CD4-positive, alpha-beta memory T cell (primary cell): ENCODE data around the gene FOXO6. TPM values are rescaled to one million over a fixed set of nuclear protein-coding genes. Genes with fewer than 3 reads are reported as not detected.

Source experiments
- CTCF ChIA-PET: fragments of 350-600 bp; sonication (Branson Sonifier 250); formaldehyde crosslinking; loops from one replicate; lab custom pipeline; 2021; ENCODE audit warnings: inconsistent platforms; ENCODE audit not compliant: partially characterized antibody; lab: Charles Lee
- POLR2A ChIA-PET: fragments of 350-600 bp; sonication (Branson Sonifier 250); formaldehyde crosslinking; loops from one replicate; lab custom pipeline; 2021; ENCODE audit not compliant: partially characterized antibody; lab: Charles Lee
- DNase-seq, 5 donors: peaks; one replicate each; pipeline versions ENCODE4 v3.0.0 to v3.0.0-alpha.2; 2020 to 2022; ENCODE audit warnings: mixed read lengths in 1 of 5
- H3K27ac ChIP-seq: one replicate; pipeline ENCODE4 v1.7.0; 2013; ENCODE audit warnings: low read depth, low read length
- H3K27me3 ChIP-seq: 2 replicates; pipeline ENCODE4 v1.7.0; 2013; ENCODE audit warnings: mild to moderate bottlenecking, low read length, moderate library complexity; ENCODE audit not compliant: insufficient read depth
- H3K36me3 ChIP-seq: 2 replicates; pipeline ENCODE4 v1.7.0; 2013; ENCODE audit warnings: mild to moderate bottlenecking, low read length, moderate library complexity; ENCODE audit not compliant: insufficient read depth
- H3K4me1 ChIP-seq: 2 replicates; pipeline ENCODE4 v1.7.0; 2013; ENCODE audit warnings: mild to moderate bottlenecking, low read length, moderate library complexity; ENCODE audit not compliant: insufficient read depth
- H3K4me3 ChIP-seq, 2 donors: one replicate each; pipeline ENCODE4 v1.7.0; 2013; ENCODE audit warnings: low read length in 2 of 2, mild to moderate bottlenecking in 1 of 2
- H3K9me3 ChIP-seq, 2 donors: one replicate each; pipeline ENCODE4 v1.7.0; 2013; ENCODE audit warnings: low read length in 2 of 2, control low read depth in 1 of 2; ENCODE audit not compliant: control insufficient read depth in 1 of 2
- H3K27ac Mint-ChIP-seq, 7 donors: one replicate each; pipeline ENCODE4 v1.8.0; 2020 to 2021; ENCODE audit warnings: mixed read lengths in 7 of 7, mild to moderate bottlenecking in 6 of 7, inconsistent platforms in 3 of 7, moderate library complexity in 3 of 7
- H3K27me3 Mint-ChIP-seq, 2 donors: one replicate each; pipeline ENCODE4 v1.8.0; 2020 to 2021; ENCODE audit warnings: mixed read lengths in 2 of 2
- H3K36me3 Mint-ChIP-seq, 2 donors: one replicate each; pipeline ENCODE4 v1.8.0; 2020 to 2021; ENCODE audit warnings: mixed read lengths in 2 of 2, inconsistent platforms in 1 of 2, mild to moderate bottlenecking in 1 of 2
- H3K4me1 Mint-ChIP-seq, 4 donors: one replicate each; pipeline ENCODE4 v1.8.0; 2020 to 2021; ENCODE audit warnings: mixed read lengths in 4 of 4, mild to moderate bottlenecking in 1 of 4
- H3K4me3 Mint-ChIP-seq, 8 donors: one replicate each; pipeline ENCODE4 v1.8.0; 2020 to 2021; ENCODE audit warnings: mixed read lengths in 8 of 8, mild to moderate bottlenecking in 7 of 8, moderate library complexity in 6 of 8, inconsistent platforms in 3 of 8
- H3K9me3 Mint-ChIP-seq, 8 donors: one replicate each; pipeline ENCODE4 v1.8.0; 2020 to 2021; ENCODE audit warnings: mixed read lengths in 8 of 8, mild to moderate bottlenecking in 5 of 8, inconsistent platforms in 3 of 8, moderate library complexity in 1 of 8
- intact Hi-C: fragments of 100-400 bp; cut with micrococcal nuclease; formaldehyde crosslinking; loops from one replicate; pipeline ENCODE4 v1.15.1; 2023
- polyA plus RNA-seq, 2 donors: library from polyadenylated mRNA; unstranded; fragments of 300-500 nt; fragmentation: Illumina TruSeq; gene quantifications; one replicate each; pipeline ENCODE4 v1.2.3, GENCODE V29; 2021
- total RNA-seq, 2 experiments: library from RNA; stranded (reverse); gene quantifications; one replicate each; pipeline ENCODE4 v1.2.3, GENCODE V29; 2021

The FOXO6 gene
- total and polyA plus RNA-seq, 4 experiments from 2014 or later, result not detected

DNA sequence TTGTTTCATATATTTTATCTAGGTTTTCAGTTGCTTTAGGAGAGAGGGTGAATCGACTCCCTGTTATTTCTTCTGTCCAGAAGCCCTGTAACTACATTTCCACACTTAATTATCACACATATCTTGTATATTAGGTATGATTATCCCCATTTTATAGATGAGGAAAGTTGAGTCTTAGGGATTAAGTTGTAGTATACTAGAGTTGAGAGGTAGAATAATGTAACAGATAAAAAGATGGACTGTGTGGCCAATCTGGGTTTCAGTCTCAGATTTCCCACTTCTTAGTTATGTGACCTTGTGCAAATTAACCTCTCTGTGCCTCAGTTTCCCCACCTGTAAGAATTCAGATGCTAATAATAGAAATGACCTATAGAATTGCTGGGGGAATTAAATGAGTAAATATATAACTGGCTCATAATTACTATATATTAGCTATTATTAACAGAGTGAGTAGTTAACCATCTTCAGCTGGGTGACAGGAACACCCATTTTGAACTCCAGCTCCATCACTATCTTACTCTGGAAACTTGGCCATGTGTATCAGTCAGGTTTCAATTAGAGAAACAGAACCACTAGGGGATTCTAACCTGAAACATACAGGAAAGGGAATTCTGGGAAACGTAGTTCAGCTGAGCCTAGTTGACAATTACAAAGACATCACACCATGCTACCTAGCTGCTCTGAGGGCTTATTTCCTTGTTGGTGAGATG, 20.4 kb upstream of the FOXO6 start:
- POLR2A ChIA-PET, result no interaction called here
- Mint-ChIP-seq H3K9me3 (peaks cover 0 to 26% (median 21%) of the 10 kb centered on the region in 8 donors), H3K27ac (no peak overlapping the region), H3K4me3 (no peak overlapping the region), H3K27me3 (peaks cover 10 to 33% of the 10 kb centered on the region in 2 donors), H3K36me3 (no peaks in the 10 kb centered on the region), H3K4me1 (peaks cover 0 to 2% (median under 1%) of the 10 kb centered on the region in 4 donors)
- no peaks in the 10 kb centered on the region for H3K36me3 ChIP-seq
- H3K4me3 ChIP-seq, result no peak overlapping the region
- no peaks in the 10 kb centered on the region for H3K4me1 ChIP-seq
- intact Hi-C loops, result no loop called here
- H3K27ac ChIP-seq, result no peak overlapping the region
- DNase-seq, result no peak
- H3K27me3 ChIP-seq, result no peaks in the 10 kb centered on the region
- CTCF ChIA-PET, result interaction anchor here (0.9 kb wide), 1 partner anchor 10 kb away, joined by 3 read pairs; no protein-coding TSS in a partner anchor
- no peaks in the 10 kb centered on the region for H3K9me3 ChIP-seq

DNA sequence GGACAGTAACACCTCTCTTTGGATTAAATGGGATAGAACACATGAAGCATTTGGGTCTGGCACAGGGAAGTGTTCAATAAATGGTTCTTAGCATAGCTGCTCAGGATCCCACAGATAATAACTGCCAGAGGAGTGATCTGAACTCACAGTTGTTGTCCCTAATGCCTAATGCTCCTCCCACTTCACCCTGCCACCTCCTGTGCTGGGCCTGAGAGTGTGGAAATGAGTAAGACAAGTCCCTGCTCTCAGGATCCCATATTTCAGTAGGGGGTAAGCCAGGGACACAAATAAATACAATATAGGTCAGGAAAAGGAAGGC, 19.9 kb upstream of the FOXO6 start:
- POLR2A ChIA-PET, result no interaction called here
- Mint-ChIP-seq H3K27ac (no peak overlapping the region), H3K4me3 (no peak overlapping the region), H3K36me3 (no peaks in the 10 kb centered on the region), H3K4me1 (peaks cover 0 to 2% (median under 1%) of the 10 kb centered on the region in 4 donors), H3K9me3 (peaks cover 0 to 26% (median 21%) of the 10 kb centered on the region in 8 donors), H3K27me3 (peaks cover 7 to 33% of the 10 kb centered on the region in 2 donors)
- intact Hi-C loops, result no loop called here
- CTCF ChIA-PET, result interaction anchor here (0.9 to 1.3 kb wide), 2 partner anchors 10 to 43 kb away, joined by 3 read pairs; no protein-coding TSS in a partner anchor
- H3K4me3 ChIP-seq, result no peak overlapping the region
- H3K4me1 ChIP-seq, result no peaks in the 10 kb centered on the region
- H3K36me3 ChIP-seq, result no peaks in the 10 kb centered on the region
- H3K9me3 ChIP-seq, result no peaks in the 10 kb centered on the region
- no peak for DNase-seq
- H3K27ac ChIP-seq, result no peak overlapping the region
- H3K27me3 ChIP-seq, result no peaks in the 10 kb centered on the region

DNA sequence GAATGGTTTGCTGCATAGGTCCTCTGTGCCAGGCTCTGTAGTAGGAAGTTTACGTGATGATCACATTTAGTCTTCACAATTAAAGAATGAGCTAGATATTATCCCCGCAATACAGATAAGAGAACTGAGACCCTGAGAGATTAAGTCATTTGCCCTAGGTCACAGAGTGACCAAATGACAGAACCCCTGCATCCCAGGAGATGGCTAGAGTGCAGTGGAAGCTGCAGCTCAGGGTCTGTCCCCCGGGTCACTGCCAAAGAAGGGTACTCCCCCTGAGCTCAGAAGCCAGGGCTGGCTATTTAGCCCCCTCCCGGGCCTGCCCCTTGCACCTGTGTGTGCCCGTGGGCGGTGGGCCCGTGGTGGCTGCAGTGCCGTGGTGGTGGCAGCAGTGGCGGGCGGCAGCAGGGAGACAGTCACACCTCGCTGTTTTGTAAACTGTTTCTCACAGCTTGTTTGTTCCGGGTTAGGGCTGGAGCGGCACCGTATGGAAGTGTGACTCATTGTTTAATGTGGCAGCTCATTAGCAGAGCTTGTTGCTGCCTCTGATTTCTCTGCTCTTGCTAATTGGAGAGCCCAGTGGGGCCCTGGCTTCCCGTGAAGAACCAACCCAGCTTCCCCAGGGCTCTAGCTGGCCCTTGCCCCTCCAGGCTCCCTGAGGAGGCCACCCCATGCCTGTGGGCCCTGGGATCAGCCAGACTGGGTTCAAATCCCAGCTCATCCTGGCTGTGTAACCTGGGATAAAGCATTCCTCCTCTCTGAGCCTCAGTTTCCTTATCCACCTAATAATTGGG, 19.3 kb upstream of the FOXO6 start:
- no peak overlapping the region for H3K4me3 ChIP-seq
- Mint-ChIP-seq H3K27ac (no peak overlapping the region), H3K9me3 (peaks cover 0 to 26% (median 21%) of the 10 kb centered on the region in 8 donors), H3K27me3 (peaks cover 5 to 31% of the 10 kb centered on the region in 2 donors), H3K4me1 (peaks cover 0 to 2% (median under 1%) of the 10 kb centered on the region in 4 donors), H3K36me3 (no peaks in the 10 kb centered on the region), H3K4me3 (no peak overlapping the region)
- no peaks in the 10 kb centered on the region for H3K4me1 ChIP-seq
- no peak for DNase-seq
- POLR2A ChIA-PET, result no interaction called here
- H3K27me3 ChIP-seq, result no peaks in the 10 kb centered on the region
- H3K9me3 ChIP-seq, result no peaks in the 10 kb centered on the region
- CTCF ChIA-PET, result interaction anchor here (0.9 to 1.3 kb wide), 2 partner anchors 9 to 44 kb away, joined by 3 read pairs; no protein-coding TSS in a partner anchor
- H3K27ac ChIP-seq, result no peak overlapping the region
- intact Hi-C loops, result no loop called here
- no peaks in the 10 kb centered on the region for H3K36me3 ChIP-seq

DNA sequence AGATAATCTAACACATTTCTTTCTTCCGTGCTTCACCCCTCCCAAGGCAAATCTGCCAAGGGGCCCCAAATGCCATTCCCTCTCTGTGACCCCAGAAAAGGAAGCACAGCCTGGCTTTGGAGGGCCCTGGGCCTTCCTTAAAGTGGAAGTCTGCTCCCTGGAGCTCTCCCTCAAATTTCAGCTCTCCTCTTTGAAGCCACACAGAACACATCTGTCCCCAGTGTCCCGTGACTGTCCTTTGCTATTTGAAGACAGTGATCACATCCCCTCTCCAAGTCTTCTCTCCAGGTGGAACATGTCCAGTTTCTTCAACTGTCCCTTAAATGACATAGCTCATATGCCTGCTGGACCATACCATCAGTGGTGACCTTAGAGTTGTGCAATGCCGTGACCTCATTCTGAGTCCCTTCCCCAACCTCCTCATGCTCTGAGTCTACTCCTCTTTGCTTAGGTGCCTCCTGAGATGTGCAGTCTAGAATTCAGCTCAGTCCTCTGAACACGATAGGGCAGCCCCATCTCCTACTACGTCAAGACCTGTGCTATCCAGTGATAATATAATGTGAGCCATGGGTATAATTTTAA, 18.4 kb upstream of the FOXO6 start:
- no peaks in the 10 kb centered on the region for H3K4me1 ChIP-seq
- H3K9me3 ChIP-seq, result no peaks in the 10 kb centered on the region
- no peaks in the 10 kb centered on the region for H3K27me3 ChIP-seq
- Mint-ChIP-seq H3K27me3 (peaks cover 5 to 31% of the 10 kb centered on the region in 2 donors), H3K36me3 (no peaks in the 10 kb centered on the region), H3K4me3 (no peak overlapping the region), H3K9me3 (peaks cover 0 to 26% (median 21%) of the 10 kb centered on the region in 8 donors), H3K27ac (no peak overlapping the region), H3K4me1 (peaks cover 0 to 2% (median under 1%) of the 10 kb centered on the region in 4 donors)
- POLR2A ChIA-PET, result no interaction called here
- intact Hi-C loops, result no loop called here
- H3K27ac ChIP-seq, result no peak overlapping the region
- CTCF ChIA-PET, result no interaction called here
- DNase-seq, result no peak
- no peak overlapping the region for H3K4me3 ChIP-seq
- H3K36me3 ChIP-seq, result no peaks in the 10 kb centered on the region

DNA sequence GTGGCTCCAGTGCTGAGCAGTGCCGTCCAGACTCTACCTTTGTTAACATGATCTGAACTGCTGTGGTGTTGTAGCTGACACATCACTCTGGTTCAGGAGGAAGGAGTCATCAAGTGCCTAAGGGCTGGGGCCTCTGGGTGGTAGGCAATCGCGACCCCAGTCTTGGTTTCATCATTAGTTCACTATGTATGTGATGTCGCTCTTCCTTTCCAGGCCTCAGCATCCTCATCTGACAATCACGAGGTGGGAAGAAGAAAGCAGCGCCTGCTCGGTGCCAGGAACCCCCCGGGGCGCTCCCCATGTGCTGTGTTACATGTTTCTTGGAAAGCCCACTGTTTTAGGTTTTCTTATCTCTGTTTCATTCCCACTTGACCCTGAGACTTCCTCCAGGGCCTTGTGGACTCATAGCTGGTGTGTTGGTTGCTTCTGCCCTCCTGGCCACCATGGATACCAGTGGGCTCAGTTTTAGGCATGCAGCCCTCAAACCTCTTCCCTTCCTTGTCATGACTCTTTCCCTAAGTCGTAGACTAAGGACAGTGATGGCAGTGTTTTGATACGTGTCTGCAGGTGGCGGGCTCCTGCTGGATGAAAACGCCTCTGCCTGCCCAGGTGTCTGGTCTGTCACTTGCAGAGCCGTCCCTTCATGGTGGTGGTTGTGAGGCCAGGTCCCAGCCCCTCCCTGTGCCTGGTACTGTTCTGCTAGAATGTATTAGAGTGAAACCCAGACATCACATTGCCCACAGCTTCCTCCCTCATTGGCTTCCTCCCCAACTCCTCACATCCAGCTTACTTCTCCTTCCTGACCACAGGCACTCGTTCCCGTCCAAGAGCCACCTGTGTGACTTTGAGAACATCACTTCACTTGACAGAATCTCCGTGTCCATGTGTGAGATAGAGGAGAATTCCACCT, 17.2 kb upstream of the FOXO6 start:
- ChIA-PET CTCF (interaction anchor here (1.2 kb wide), 1 partner anchor 11 kb away, joined by 5 read pairs; no protein-coding TSS in a partner anchor), POLR2A (no interaction called here)
- H3K27me3 ChIP-seq, result no peaks in the 10 kb centered on the region
- H3K9me3 ChIP-seq, result no peaks in the 10 kb centered on the region
- H3K36me3 ChIP-seq, result no peaks in the 10 kb centered on the region
- no peaks in the 10 kb centered on the region for H3K4me1 ChIP-seq
- Mint-ChIP-seq H3K36me3 (no peaks in the 10 kb centered on the region), H3K4me1 (peaks cover 0 to 2% (median under 1%) of the 10 kb centered on the region in 4 donors), H3K4me3 (no peak overlapping the region), H3K27me3 (peaks cover 5 to 31% of the 10 kb centered on the region in 2 donors), H3K27ac (no peak overlapping the region), H3K9me3 (peaks cover 0 to 16% (median 13%) of the 10 kb centered on the region in 8 donors)
- no peak overlapping the region for H3K4me3 ChIP-seq
- H3K27ac ChIP-seq, result no peak overlapping the region
- intact Hi-C loops, result no loop called here
- no peak for DNase-seq

DNA sequence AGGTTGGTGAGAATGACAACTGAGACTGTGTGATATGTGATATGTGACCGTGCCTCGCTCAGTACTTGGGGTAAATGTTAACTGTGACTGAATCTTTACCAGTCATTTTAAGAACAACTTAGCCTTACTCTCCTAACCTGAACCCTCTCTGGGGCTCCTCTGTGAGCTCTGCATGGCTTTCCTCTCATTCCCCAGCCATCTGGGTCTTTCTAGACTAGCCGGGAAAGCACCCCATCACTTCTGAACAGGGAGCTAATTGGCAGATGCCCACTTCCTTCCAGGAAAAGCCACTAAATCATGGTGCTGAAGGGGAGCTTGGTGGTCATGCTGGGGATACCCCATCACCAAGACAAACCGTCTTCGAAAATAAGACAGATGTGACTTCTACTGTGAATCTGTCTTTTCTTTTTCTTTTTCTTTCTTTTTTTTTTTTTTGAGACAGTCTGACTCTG, 16.5 kb upstream of the FOXO6 start:
- H3K4me3 Mint-ChIP-seq, result no peak overlapping the region
- no peaks in the 10 kb centered on the region for H3K36me3 Mint-ChIP-seq
- peaks cover 7 to 35% of the 10 kb centered on the region in 2 donors for H3K27me3 Mint-ChIP-seq
- no peak overlapping the region for H3K27ac ChIP-seq
- CTCF ChIA-PET, result interaction anchor here (1.2 kb wide), 1 partner anchor 10 kb away, joined by 5 read pairs; no protein-coding TSS in a partner anchor
- H3K4me1 ChIP-seq, result no peaks in the 10 kb centered on the region
- H3K27me3 ChIP-seq, result no peaks in the 10 kb centered on the region
- peaks cover 0 to 9% (median 8%) of the 10 kb centered on the region in 8 donors for H3K9me3 Mint-ChIP-seq
- H3K36me3 ChIP-seq, result no peaks in the 10 kb centered on the region
- no peak overlapping the region for H3K27ac Mint-ChIP-seq
- DNase-seq, result no peak
- H3K4me1 Mint-ChIP-seq, result peaks cover 0 to 2% (median under 1%) of the 10 kb centered on the region in 4 donors
- no peaks in the 10 kb centered on the region for H3K9me3 ChIP-seq
- H3K4me3 ChIP-seq, result no peak overlapping the region
- intact Hi-C loops, result no loop called here
- POLR2A ChIA-PET, result no interaction called here
